Mesendoderm (in vitro differentiated cells): ENCODE measurements around the gene LNP1. TPM values are rescaled to one million over a fixed set of nuclear protein-coding genes. Genes with fewer than 3 reads are reported as not detected.
"Not testable (repeated sequence)": the region's sequence is repeated elsewhere in the genome, so short reads cannot be mapped to it uniquely, and the experiment has no call there.

Experiments
- DNase-seq: peaks from one replicate; pipeline ENCODE4 v3.0.0; 2013
- H2AK5ac ChIP-seq: 2 replicates; pipeline ENCODE4 v1.6.1; 2013; ENCODE audit warnings: low read length, inconsistent platforms
- H2BK120ac ChIP-seq: 2 replicates; pipeline ENCODE4 v1.6.1; 2013; ENCODE audit warnings: low read depth, mild to moderate bottlenecking, low read length, moderate library complexity, mixed read lengths
- H2BK15ac ChIP-seq: replicated peaks from 2 replicates; pipeline ENCODE4 v1.6.1; 2013; ENCODE audit warnings: low read depth, mild to moderate bottlenecking, moderate library complexity
- H2BK5ac ChIP-seq: 2 replicates; pipeline ENCODE4 v1.6.1; 2013; ENCODE audit warnings: low read length, inconsistent platforms
- H3K18ac ChIP-seq: 2 replicates; pipeline ENCODE4 v1.6.1; 2013; ENCODE audit warnings: mild to moderate bottlenecking, low read length, mixed read lengths
- H3K23ac ChIP-seq: one replicate; pipeline ENCODE4 v1.6.1; 2013; ENCODE audit warnings: low read length
- H3K27ac ChIP-seq: 2 replicates; pipeline ENCODE4 v1.5.1; 2013; ENCODE audit warnings: low read depth, mild to moderate bottlenecking, inconsistent platforms, low read length, moderate library complexity
- H3K27me3 ChIP-seq: 2 replicates; pipeline ENCODE4 v1.6.1; 2013; ENCODE audit warnings: low read length, control low read depth, mild to moderate bottlenecking, inconsistent platforms; ENCODE audit not compliant: insufficient read depth, poor library complexity
- H3K36me3 ChIP-seq: 2 replicates; pipeline ENCODE4 v1.6.1; 2013; ENCODE audit warnings: low read length, inconsistent platforms; ENCODE audit not compliant: control insufficient read depth, insufficient read depth
- H3K4ac ChIP-seq: one replicate; pipeline ENCODE4 v1.6.1; 2013; ENCODE audit warnings: low read depth, mild to moderate bottlenecking, low read length, moderate library complexity
- H3K4me1 ChIP-seq: 2 replicates; pipeline ENCODE4 v1.6.1; 2013; ENCODE audit warnings: low read depth, low read length, inconsistent platforms; ENCODE audit not compliant: control insufficient read depth
- H3K4me2 ChIP-seq: 2 replicates; pipeline ENCODE4 v1.6.1; 2013; ENCODE audit warnings: low read length
- H3K4me3 ChIP-seq: 2 replicates; pipeline ENCODE4 v1.5.1; 2013; ENCODE audit warnings: mild to moderate bottlenecking, low read length
- H3K56ac ChIP-seq: one replicate; pipeline ENCODE4 v1.6.1; 2013; ENCODE audit warnings: low read length
- H3K79me1 ChIP-seq: 2 replicates; pipeline ENCODE4 v1.6.1; 2013; ENCODE audit warnings: low read length, inconsistent platforms
- H3K79me2 ChIP-seq: 2 replicates; pipeline ENCODE4 v1.6.1; 2013; ENCODE audit warnings: mild to moderate bottlenecking, low read length; ENCODE audit not compliant: control insufficient read depth, insufficient read depth
- H3K9ac ChIP-seq: 2 replicates; pipeline ENCODE4 v1.6.1; 2013; ENCODE audit warnings: low read length, inconsistent platforms
- H4K5ac ChIP-seq: one replicate; pipeline ENCODE4 v1.6.1; 2013; ENCODE audit warnings: low read length
- H4K8ac ChIP-seq: one replicate; pipeline ENCODE4 v1.6.1; 2013; ENCODE audit warnings: low read depth, mild to moderate bottlenecking, control low read depth, low read length, moderate library complexity
- WGBS: extraction: QIAGEN DNeasy Blood & Tissue Kit; methylation state at CpG from one replicate; pipeline ENCODE4 v1.1.7; 2013; ENCODE audit warnings: low lambda C conversion rate, missing lambda C conversion rate; ENCODE audit not compliant: insufficient coverage; ENCODE audit errors: extremely low coverage; 5-methylcytosine and 5-hydroxymethylcytosine counted together
- polyA plus RNA-seq, 2 experiments: library from polyadenylated mRNA; stranded (reverse); fragments of 200-250 nt; gene quantifications; one replicate each; pipeline ENCODE4 v1.2.3, GENCODE V29; 2013

LNP1 gene, protein sequence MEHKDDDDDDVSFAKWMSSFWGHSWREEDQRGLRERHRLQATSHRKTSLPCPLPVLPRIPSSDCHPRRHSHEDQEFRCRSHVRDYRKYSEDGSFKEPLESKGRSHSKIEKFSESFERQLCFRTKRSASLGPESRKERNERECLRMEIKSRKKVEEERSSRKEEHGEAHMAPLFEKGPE
- 3.8 TPM for polyA plus RNA-seq (2013, experiment 1 of 2)
- 3.4 TPM for polyA plus RNA-seq (2013, experiment 2 of 2)

GRCh38 chr3:100400780-100401673, at the start of gene LNP1, which contains the start of gene TOMM70:
Gene LNP1 (plus strand): TSS chr3:100401539. CDS start chr3:100429730, 28,191 bp downstream.
Gene TOMM70 (minus strand): TSS chr3:100401089. CDS start chr3:100400949, 140 bp downstream.
- Histone ChIP-seq H2BK120ac (no peak within 1 kb of the TSS), H3K27ac (peak within 1 kb of the TSS; percentile 71), H3K4ac (peak within 1 kb of the TSS; percentile 7), H2BK15ac (no peak within 1 kb of the TSS), H3K9ac (peak within 1 kb of the TSS; percentile 91), H3K27me3 (no peaks in the 10 kb centered on the region), H3K36me3 (no peaks in the 10 kb centered on the region), H4K8ac (peak within 1 kb of the TSS; percentile 31), H3K4me3 (peak within 1 kb of the TSS; percentile 84), H3K23ac (no peak within 1 kb of the TSS), H3K18ac (peak within 1 kb of the TSS; percentile 90), H2AK5ac (no peak within 1 kb of the TSS), H2BK5ac (peak within 1 kb of the TSS; percentile 92), H3K79me1 (peaks cover 7% of the 10 kb centered on the region), H3K4me1 (peaks cover 4% of the 10 kb centered on the region), H3K56ac (peak within 1 kb of the TSS; percentile 97), H3K79me2 (peaks cover 37% of the 10 kb centered on the region), H3K4me2 (peak within 1 kb of the TSS; percentile 85), H4K5ac (peak within 1 kb of the TSS; percentile 33)
- DNase-seq = peak; percentile 98
- no CpG with 5 or more reads among the region's 64 CpGs for WGBS

DNA sequence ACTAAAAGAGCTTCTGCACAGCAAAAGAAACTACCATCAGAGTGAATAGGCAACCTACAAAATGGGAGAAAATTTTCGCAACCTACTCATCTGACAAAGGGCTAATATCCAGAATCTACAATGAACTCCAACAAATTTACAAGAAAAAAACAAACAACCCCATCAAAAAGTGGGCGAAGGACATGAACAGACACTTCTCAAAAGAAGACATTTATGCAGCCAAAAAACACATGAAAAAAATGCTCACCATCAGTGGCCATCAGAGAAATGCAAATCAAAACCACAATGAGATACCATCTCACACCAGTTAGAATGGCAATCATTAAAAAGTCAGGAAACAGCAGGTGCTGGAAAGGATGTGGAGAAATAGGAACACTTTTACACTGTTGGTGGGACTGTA, 49.6 kb upstream of the LNP1 start:
- not testable (repeated sequence) for H2BK120ac ChIP-seq, H3K4me3 ChIP-seq, H3K4ac ChIP-seq, H2AK5ac ChIP-seq, H3K4me1 ChIP-seq, H3K36me3 ChIP-seq, H3K27me3 ChIP-seq, H2BK15ac ChIP-seq, H3K23ac ChIP-seq, H3K4me2 ChIP-seq, H3K9ac ChIP-seq, H3K79me2 ChIP-seq, DNase-seq, H4K8ac ChIP-seq, H3K79me1 ChIP-seq, H3K18ac ChIP-seq, H4K5ac ChIP-seq, H3K27ac ChIP-seq, H3K56ac ChIP-seq, H2BK5ac ChIP-seq
- no CpG with 5 or more reads among the region's 2 CpGs for WGBS

DNA sequence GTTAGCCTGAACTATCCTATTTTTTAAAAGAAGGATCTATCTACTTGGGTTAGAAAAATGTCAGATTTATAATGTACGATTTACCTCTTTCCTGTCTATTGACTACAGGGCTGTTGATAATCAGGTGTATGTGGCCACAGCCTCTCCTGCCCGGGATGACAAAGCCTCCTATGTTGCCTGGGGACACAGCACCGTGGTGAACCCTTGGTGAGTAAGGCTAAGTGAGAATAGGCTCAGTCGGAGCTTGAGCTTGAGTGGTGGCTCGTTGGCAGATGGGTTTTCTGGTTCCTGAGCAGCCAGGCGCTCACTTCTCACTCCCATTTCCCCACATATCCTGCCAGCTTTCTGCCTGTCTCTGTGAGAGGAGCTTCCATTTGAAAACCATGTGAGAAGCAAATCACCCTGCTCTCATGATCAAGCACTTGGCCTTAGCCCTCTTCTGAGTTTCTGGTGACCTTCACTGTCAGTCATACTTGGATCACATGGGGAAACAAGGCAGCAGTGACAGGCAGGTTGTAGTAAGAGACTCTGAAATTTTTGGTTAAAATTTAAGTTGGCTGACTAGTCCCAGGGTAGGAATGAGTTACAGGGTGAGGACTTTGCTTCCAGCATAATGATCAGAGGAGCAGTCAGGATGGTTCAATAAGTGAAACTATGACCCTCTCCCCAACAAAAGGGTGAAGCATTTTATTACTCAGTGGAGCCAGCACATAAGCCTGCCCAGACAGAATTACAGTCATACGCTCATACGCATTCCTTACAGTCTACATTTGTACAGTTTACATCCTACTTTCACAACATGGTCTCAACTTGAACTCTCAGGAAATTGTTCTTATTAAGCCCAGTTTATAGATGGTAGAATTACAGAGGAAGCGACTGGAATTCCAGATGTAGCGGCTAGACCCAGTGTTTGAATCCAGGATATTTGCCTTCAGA, 48.8 kb upstream of the LNP1 start:
- Histone ChIP-seq H3K4me3 (no peak overlapping the region), H3K27me3 (no peaks in the 10 kb centered on the region), H3K36me3 (no peaks in the 10 kb centered on the region), H3K4ac (no peak overlapping the region), H3K79me1 (no peaks in the 10 kb centered on the region), H2AK5ac (no peak overlapping the region), H3K27ac (no peak overlapping the region), H3K4me2 (no peak overlapping the region), H3K56ac (no peak overlapping the region), H3K79me2 (no peaks in the 10 kb centered on the region), H4K5ac (no peak overlapping the region), H4K8ac (no peak overlapping the region), H2BK5ac (no peak overlapping the region), H3K23ac (no peak overlapping the region), H3K4me1 (no peaks in the 10 kb centered on the region), H2BK15ac (no peak overlapping the region), H2BK120ac (no peak overlapping the region), H3K18ac (no peak overlapping the region), H3K9ac (no peak overlapping the region)
- DNase-seq = no peak
- no CpG with 5 or more reads among the region's 10 CpGs for WGBS

DNA sequence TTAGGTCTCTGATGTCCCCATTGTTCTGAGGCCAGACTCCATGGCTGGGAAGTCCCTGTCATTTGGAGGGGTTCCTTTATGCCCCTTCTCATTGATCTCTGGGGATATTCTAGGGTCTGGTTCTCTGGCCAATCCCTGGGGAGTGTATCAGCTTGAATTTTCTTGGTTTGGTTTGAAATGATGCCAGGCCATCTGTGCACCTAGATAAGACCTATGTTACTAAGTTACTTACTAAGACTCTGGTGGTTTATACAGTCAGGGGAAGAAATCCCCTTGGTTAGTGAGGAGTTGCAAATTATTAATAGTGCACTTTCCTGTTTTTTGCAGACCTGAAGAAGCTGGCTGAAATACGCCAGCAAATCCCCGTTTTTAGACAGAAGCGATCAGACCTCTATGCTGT, 46.5 kb upstream of the LNP1 start:
- Histone ChIP-seq H2BK120ac (no peak overlapping the region), H3K27ac (no peak overlapping the region), H3K4me3 (no peak overlapping the region), H3K56ac (no peak overlapping the region), H3K23ac (no peak overlapping the region), H3K4me2 (no peak overlapping the region), H3K27me3 (no peaks in the 10 kb centered on the region), H3K9ac (no peak overlapping the region), H2BK5ac (no peak overlapping the region), H4K5ac (no peak overlapping the region), H3K4ac (no peak overlapping the region), H2BK15ac (no peak overlapping the region), H3K4me1 (no peaks in the 10 kb centered on the region), H4K8ac (no peak overlapping the region), H2AK5ac (no peak overlapping the region), H3K79me2 (no peaks in the 10 kb centered on the region), H3K79me1 (no peaks in the 10 kb centered on the region), H3K36me3 (no peaks in the 10 kb centered on the region), H3K18ac (no peak overlapping the region)
- DNase-seq = no peak
- no CpG with 5 or more reads among the region's 3 CpGs for WGBS

GRCh38 chr3:100358413-100358812, 42.9 kb upstream of the LNP1 start:
- Histone ChIP-seq H3K56ac (no peak overlapping the region), H3K4me3 (no peak overlapping the region), H2BK120ac (no peak overlapping the region), H2BK15ac (no peak overlapping the region), H4K8ac (no peak overlapping the region), H4K5ac (no peak overlapping the region), H3K4me2 (no peak overlapping the region), H3K4me1 (no peaks in the 10 kb centered on the region), H3K18ac (no peak overlapping the region), H3K36me3 (no peaks in the 10 kb centered on the region), H2AK5ac (no peak overlapping the region), H3K79me2 (no peaks in the 10 kb centered on the region), H3K27me3 (no peaks in the 10 kb centered on the region), H3K4ac (no peak overlapping the region), H3K27ac (no peak overlapping the region), H2BK5ac (no peak overlapping the region), H3K23ac (no peak overlapping the region), H3K79me1 (no peaks in the 10 kb centered on the region), H3K9ac (no peak overlapping the region)
- WGBS = no CpG with 5 or more reads among the region's 2 CpGs
- DNase-seq = no peak
